ENCODE measurements around the gene CT47A7. TPM values are rescaled to one million over a fixed set of nuclear protein-coding genes. Genes with fewer than 3 reads are reported as not detected.
"Not testable (repeated sequence)": the region's sequence is repeated elsewhere in the genome, so short reads cannot be mapped to it uniquely, and the experiment has no call there.

CT47A7 gene
- total RNA-seq = not detected

- not testable (repeated sequence) for H3K36me3 Mint-ChIP-seq; H3K9me3 Mint-ChIP-seq; DNase-seq (ENCODE audit: low spot score in 2 of 2); H3K27ac Mint-ChIP-seq; ATAC-seq
These were observed at the start of gene CT47A7 for GRCh38 chrX:120956500-120956899. TSS of gene CT47A7 (minus strand) at chrX:120956600. CDS start at chrX:120956345, 255 bp downstream.

- no peaks in the 10 kb centered on the region for H3K9me3 Mint-ChIP-seq
- DNase-seq (ENCODE audit: low spot score in 2 of 2) (no peak), ATAC-seq (no peak)
- H3K27ac Mint-ChIP-seq = no peak overlapping the region
- no peaks in the 10 kb centered on the region for H3K36me3 Mint-ChIP-seq
These were observed 44.2 kb upstream of the CT47A7 start for GRCh38 chrX:121000589-121000988.

GRCh38 chrX:120999413-120999812 lies 43.0 kb upstream of the CT47A7 start:
- Mint-ChIP-seq H3K27ac (no peak overlapping the region), H3K36me3 (no peaks in the 10 kb centered on the region), H3K9me3 (no peaks in the 10 kb centered on the region)
- ATAC-seq (no peak), DNase-seq (ENCODE audit: low spot score in 2 of 2) (no peak)

- not testable (repeated sequence) for DNase-seq (ENCODE audit: low spot score in 2 of 2); H3K27ac Mint-ChIP-seq; H3K36me3 Mint-ChIP-seq; ATAC-seq; H3K9me3 Mint-ChIP-seq
These were observed 29.3 kb upstream of the CT47A7 start, which contains the start of gene CT47A1 for GRCh38 chrX:120985660-120986059. TSS of gene CT47A1 (minus strand) at chrX:120985760. CDS start at chrX:120985529, 231 bp downstream.

Other genes starting within 250 kb of the CT47A7 start
- gene CT47B1, start 80.7 kb downstream of the CT47A7 start, total RNA-seq = not detected
- not detected for gene CT47A11, start 19.4 kb downstream of the CT47A7 start, total RNA-seq
- gene CT47A10, start 14.6 kb downstream of the CT47A7 start, total RNA-seq = not detected
- gene CT47A9, start 9.7 kb downstream of the CT47A7 start, total RNA-seq = not detected
- gene CT47A8, start 4.9 kb downstream of the CT47A7 start, total RNA-seq = not detected
- not detected for gene CT47A6, start 4.9 kb upstream of the CT47A7 start, total RNA-seq
- gene CT47A5, start 9.7 kb upstream of the CT47A7 start, total RNA-seq = not detected
- not detected for gene CT47A4, start 14.6 kb upstream of the CT47A7 start, total RNA-seq
- gene CT47A3, start 19.5 kb upstream of the CT47A7 start, total RNA-seq = not detected
- gene CT47A2, start 24.3 kb upstream of the CT47A7 start, total RNA-seq = not detected
- not detected for gene CT47A1, start 29.2 kb upstream of the CT47A7 start, total RNA-seq
- gene GLUD2, start 91.0 kb upstream of the CT47A7 start, total RNA-seq = under 1 TPM in 1 of 2 donors, not detected in 1; 0.36 TPM